Esophagus muscularis mucosa (tissue), 4 donors: ENCODE measurements around the gene PP2D1.

Experiments used
- EP300 ChIP-seq: sonication (generic); formaldehyde crosslinking; IDR thresholded peaks from one replicate; pipeline ENCODE4 v1.6.1; 2017; ENCODE audit warnings: antibody characterized with exemption
- POLR2A ChIP-seq: fragments of 450-650 bp; IDR thresholded peaks from one replicate; pipeline ENCODE4 v1.6.1; 2017; ENCODE audit warnings: antibody characterized with exemption, moderate library complexity, mild to moderate bottlenecking, low read depth
- POLR2AphosphoS5 ChIP-seq, 2 donors: sonication (generic); formaldehyde crosslinking; IDR thresholded peaks; one replicate each; pipeline ENCODE4 v1.6.1; 2017; ENCODE audit warnings: antibody characterized with exemption in 2 of 2
- TF ChIP-seq, protein P1 (sequence below), 3 experiments: fragments of 200-600 bp in 2 of 3; fragments of 450-650 bp in 1 of 3; sonication (generic) in 2 of 3; IDR thresholded peaks; one replicate each; pipeline ENCODE4 v1.5.1; 2017 to 2019; ENCODE audit warnings: antibody characterized with exemption in 3 of 3, mild to moderate bottlenecking in 2 of 3, moderate library complexity in 1 of 3

DNA sequence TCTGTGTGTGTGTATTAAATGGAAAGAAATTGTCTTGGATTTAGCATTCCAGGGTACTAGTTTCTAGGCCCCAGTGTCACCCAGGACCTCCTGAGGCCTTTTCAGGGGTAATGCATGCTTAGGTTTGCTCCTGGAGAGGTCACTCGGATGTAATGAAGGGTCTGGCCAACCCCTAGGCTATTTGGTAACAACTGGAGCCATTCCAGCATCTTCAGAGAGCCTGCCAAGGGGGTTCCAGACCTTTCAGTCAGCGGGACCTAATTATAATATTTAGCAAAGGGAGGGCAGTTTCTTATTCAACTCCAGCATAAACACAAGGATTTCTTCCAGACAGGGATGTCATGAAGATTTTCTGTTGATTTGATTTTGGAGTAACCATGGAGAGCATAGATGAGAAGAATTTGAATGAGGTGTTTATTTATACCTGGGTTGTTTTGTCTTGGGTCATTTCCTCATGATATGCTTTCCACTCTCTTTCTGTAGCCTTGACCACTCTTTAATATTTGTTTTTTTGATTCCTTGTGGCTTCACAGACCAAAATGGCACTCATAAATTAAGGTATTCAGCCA lies 45.6 kb upstream of the PP2D1 start:
- no peak for TF ChIP-seq POLR2AphosphoS5 (IDR thresholded peaks at IDR 0.05)
- TF ChIP-seq, protein P1, sequence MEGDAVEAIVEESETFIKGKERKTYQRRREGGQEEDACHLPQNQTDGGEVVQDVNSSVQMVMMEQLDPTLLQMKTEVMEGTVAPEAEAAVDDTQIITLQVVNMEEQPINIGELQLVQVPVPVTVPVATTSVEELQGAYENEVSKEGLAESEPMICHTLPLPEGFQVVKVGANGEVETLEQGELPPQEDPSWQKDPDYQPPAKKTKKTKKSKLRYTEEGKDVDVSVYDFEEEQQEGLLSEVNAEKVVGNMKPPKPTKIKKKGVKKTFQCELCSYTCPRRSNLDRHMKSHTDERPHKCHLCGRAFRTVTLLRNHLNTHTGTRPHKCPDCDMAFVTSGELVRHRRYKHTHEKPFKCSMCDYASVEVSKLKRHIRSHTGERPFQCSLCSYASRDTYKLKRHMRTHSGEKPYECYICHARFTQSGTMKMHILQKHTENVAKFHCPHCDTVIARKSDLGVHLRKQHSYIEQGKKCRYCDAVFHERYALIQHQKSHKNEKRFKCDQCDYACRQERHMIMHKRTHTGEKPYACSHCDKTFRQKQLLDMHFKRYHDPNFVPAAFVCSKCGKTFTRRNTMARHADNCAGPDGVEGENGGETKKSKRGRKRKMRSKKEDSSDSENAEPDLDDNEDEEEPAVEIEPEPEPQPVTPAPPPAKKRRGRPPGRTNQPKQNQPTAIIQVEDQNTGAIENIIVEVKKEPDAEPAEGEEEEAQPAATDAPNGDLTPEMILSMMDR (IDR thresholded peaks at IDR 0.05): no peak
- TF ChIP-seq POLR2A: no peak
- TF ChIP-seq EP300: no peak
